GM23248 (cell line): ENCODE data around the gene TRAPPC3.

ENCODE experiments used
- EZH2 ChIP-seq: fragments of 200-600 bp; sonication (generic); IDR thresholded peaks from 2 replicates; pipeline ENCODE4 v1.6.1; 2018; ENCODE audit warnings: antibody characterized with exemption, mild to moderate bottlenecking; ENCODE audit not compliant: insufficient read depth, poor library complexity, severe bottlenecking
- EZH2phosphoT487 ChIP-seq: fragments of 200-600 bp; sonication (generic); IDR thresholded peaks from 2 replicates; pipeline ENCODE4 v1.6.1; 2018; ENCODE audit warnings: antibody characterized with exemption, moderate library complexity, mild to moderate bottlenecking, low read depth; ENCODE audit not compliant: insufficient read depth

GRCh38 chr1:36128126-36128904 is 21.0 kb downstream of the TRAPPC3 start:
- TF ChIP-seq EZH2 (no peak), EZH2phosphoT487 (no peak)
